H1 (cell line): ENCODE results near the gene SORCS3. TPM values are rescaled to one million over a fixed set of nuclear protein-coding genes. Genes with fewer than 3 reads are reported as not detected.

ENCODE experiments used
- SRF ChIP-seq: IDR thresholded peaks from 2 replicates; pipeline ENCODE4 v1.6.1; 2011; ENCODE audit warnings: mild to moderate bottlenecking, low read depth, low read length, moderate library complexity
- SUZ12 ChIP-seq: fragments of 200-600 bp; sonication (generic); IDR thresholded peaks from 2 replicates; pipeline ENCODE4 v1.6.1; 2012; ENCODE audit warnings: mild to moderate bottlenecking, inconsistent platforms, low read length, moderate library complexity, mixed read lengths
- TAF1 ChIP-seq: IDR thresholded peaks from 2 replicates; pipeline ENCODE4 v1.6.1; 2011; ENCODE audit warnings: mild to moderate bottlenecking, low read depth, low read length
- polyA plus RNA-seq, 7 experiments: library from polyadenylated mRNA; depleted of rRNA in 3 of 7; stranded (reverse) in 5 of 7; unstranded in 2 of 7; fragments of >200 nt in 5 of 7; fragments of 200-250 nt in 2 of 7; gene quantifications; 1 replicate in 5 of 7; 2 replicates in 1 of 7; 4 replicates in 1 of 7; pipeline versions ENCODE4 v1.2.1 to v1.2.3, GENCODE V29; 2011 to 2013; ENCODE audit warnings: missing spikeins in 2 of 7, mixed read lengths in 2 of 7
- total RNA-seq: library from RNA; stranded (reverse); fragmentation: NEBNext Ultra II Directional; extraction: Animal tissue kit (Norgen Biotek cat#: 25700); gene quantifications from 2 replicates; pipeline ENCODE4 v1.2.1, GENCODE V29; 2021

Gene SORCS3
- total and polyA plus RNA-seq, 2 of the 8 experiments (the other 6 are each of a cell fraction or from before 2014, with no cell fraction given): 0.26 to 0.88 TPM

GRCh38 chr10:105268961-105269360 is 627.9 kb downstream of the SORCS3 start (continued):
- TF ChIP-seq SRF (no peak), SUZ12 (no peak), TAF1 (no peak)
